H1 (cell line): ENCODE measurements around the gene KANSL3. TPM values are rescaled to one million over a fixed set of nuclear protein-coding genes. Genes with fewer than 3 reads are reported as not detected.
A peak's percentile ranks its signal among the peaks of the same experiment; 100 is the strongest.

Source experiments
- CTCF ChIA-PET: fragments of 300-600 bp; sonication (Branson Sonifier 250); formaldehyde crosslinking; loops from one replicate; lab custom pipeline; 2021; ENCODE audit not compliant: partially characterized antibody; lab: Charles Lee
- POLR2A ChIA-PET: fragments of 300-600 bp; sonication (Branson Sonifier 250); formaldehyde crosslinking; loops from one replicate; lab custom pipeline; 2021; ENCODE audit warnings: inconsistent platforms; ENCODE audit not compliant: partially characterized antibody; lab: Charles Lee
- DNase-seq, 2 experiments: peaks; one replicate each; pipeline versions ENCODE4 v3.0.0 to v3.0.0-alpha.2; 2010 to 2022; ENCODE audit warnings: low spot score in 2 of 2, low read depth in 1 of 2, mixed read lengths in 1 of 2
- FAIRE-seq: peaks from 2 replicates; lab custom pipeline; 2011; peaks lifted over from hg19 to GRCh38; lab: Jason Lieb, UNC
- H2AFZ ChIP-seq: 2 replicates; pipeline ENCODE4 v1.8.1; 2012; ENCODE audit warnings: low read length, inconsistent platforms
- H2AK5ac ChIP-seq: 2 replicates; pipeline ENCODE4 v1.6.1; 2013; ENCODE audit warnings: low read depth, low read length
- H2BK120ac ChIP-seq: replicated peaks from 2 replicates; pipeline ENCODE3; 2013; ENCODE audit warnings: low read depth, low read length, inconsistent platforms
- H2BK12ac ChIP-seq: 2 replicates; pipeline ENCODE4 v1.6.1; 2013; ENCODE audit warnings: low read depth, low read length
- H2BK15ac ChIP-seq: 2 replicates; pipeline ENCODE4 v1.6.1; 2013; ENCODE audit warnings: low read length
- H2BK20ac ChIP-seq: 2 replicates; pipeline ENCODE4 v1.6.1; 2013; ENCODE audit warnings: low read length
- H2BK5ac ChIP-seq: 2 replicates; pipeline ENCODE4 v1.6.1; 2013; ENCODE audit warnings: low read depth, low read length
- H3K14ac ChIP-seq: 2 replicates; pipeline ENCODE4 v1.6.1; 2013; ENCODE audit warnings: inconsistent platforms; ENCODE audit not compliant: insufficient read length
- H3K18ac ChIP-seq: 2 replicates; pipeline ENCODE4 v1.6.1; 2013; ENCODE audit warnings: low read length; ENCODE audit errors: extremely low read depth
- H3K23ac ChIP-seq: 2 replicates; pipeline ENCODE4 v1.6.1; 2013; ENCODE audit warnings: inconsistent platforms; ENCODE audit not compliant: insufficient read length
- H3K23me2 ChIP-seq: 2 replicates; pipeline ENCODE4 v1.6.1; 2013; ENCODE audit warnings: low read depth, low read length
- H3K27ac ChIP-seq: 2 replicates; pipeline ENCODE4 v1.6.1; 2011; ENCODE audit warnings: low read depth, low read length, inconsistent platforms
- H3K27me3 ChIP-seq, 4 experiments: replicated peaks in 1 of 4; 1 replicate in 1 of 4; 2 replicates in 3 of 4; pipeline versions ENCODE4 v1.6.1 to v1.8.1; 2011 to 2013; ENCODE audit warnings: low read length in 3 of 4, mild to moderate bottlenecking in 3 of 4, inconsistent platforms in 2 of 4, mixed read lengths in 2 of 4, moderate library complexity in 1 of 4; ENCODE audit not compliant: control insufficient read depth in 3 of 4, insufficient read depth in 3 of 4; ENCODE audit errors: extremely low read depth in 1 of 4
- H3K36me3 ChIP-seq, 4 experiments: 2 replicates each; pipeline versions ENCODE4 v1.6.1 to v1.8.1; 2011 to 2013; ENCODE audit warnings: mild to moderate bottlenecking in 4 of 4, low read length in 3 of 4, moderate library complexity in 2 of 4, control low read depth in 1 of 4, inconsistent platforms in 1 of 4; ENCODE audit not compliant: insufficient read depth in 4 of 4, control insufficient read depth in 2 of 4
- H3K4ac ChIP-seq: replicated peaks from 2 replicates; pipeline ENCODE3; 2013; ENCODE audit warnings: low read length, low read depth, mixed read lengths, inconsistent platforms; ENCODE audit not compliant: insufficient read length
- H3K4me1 ChIP-seq, 4 experiments: replicated peaks in 1 of 4; 1 replicate in 1 of 4; 2 replicates in 3 of 4; pipeline versions ENCODE4 v1.6.1 to v1.8.1; 2011 to 2013; ENCODE audit warnings: low read length in 3 of 4, inconsistent platforms in 2 of 4, mixed read lengths in 1 of 4; ENCODE audit not compliant: insufficient read depth in 4 of 4, control insufficient read depth in 3 of 4
- H3K4me2 ChIP-seq, 2 experiments: 2 replicates each; pipeline versions ENCODE4 v1.6.1 to v1.8.1; 2011 to 2013; ENCODE audit warnings: low read depth in 2 of 2, low read length in 2 of 2, control low read depth in 1 of 2, inconsistent platforms in 1 of 2, mild to moderate bottlenecking in 1 of 2; ENCODE audit not compliant: insufficient read depth in 1 of 2
- H3K4me3 ChIP-seq, 4 experiments: fragments of 200-600, 300-600 bp in 1 of 4; sonication (generic), shearing (Covaris generic), sonication (Bioruptor Twin) in 1 of 4; 2 replicates each; pipeline versions ENCODE4 v1.5.1 to v1.8.1; 2011 to 2016; ENCODE audit warnings: low read length in 4 of 4, low read depth in 3 of 4, control low read depth in 2 of 4, inconsistent platforms in 2 of 4, mild to moderate bottlenecking in 2 of 4, mixed read lengths in 1 of 4, moderate library complexity in 1 of 4; ENCODE audit not compliant: insufficient read depth in 2 of 4; ENCODE audit errors: extremely low read depth in 1 of 4
- H3K56ac ChIP-seq: replicated peaks from 2 replicates; pipeline ENCODE3; 2013; ENCODE audit warnings: low read depth, mild to moderate bottlenecking, mixed read lengths, low read length, inconsistent platforms; ENCODE audit not compliant: insufficient read length
- H3K79me1 ChIP-seq: 2 replicates; pipeline ENCODE4 v1.6.1; 2013; ENCODE audit warnings: low read depth, low read length, control low read depth
- H3K79me2 ChIP-seq, 2 experiments: 2 replicates each; pipeline versions ENCODE4 v1.6.1 to v1.8.1; 2012 to 2013; ENCODE audit warnings: low read length in 2 of 2, mild to moderate bottlenecking in 2 of 2, inconsistent platforms in 1 of 2; ENCODE audit not compliant: insufficient read depth in 2 of 2, control insufficient read depth in 1 of 2
- H3K9ac ChIP-seq, 4 experiments: replicated peaks in 1 of 4; 1 replicate in 1 of 4; 2 replicates in 3 of 4; pipeline versions ENCODE4 v1.6.1 to v1.8.1; 2011 to 2013; ENCODE audit warnings: low read depth in 3 of 4, low read length in 3 of 4, control low read depth in 2 of 4, mild to moderate bottlenecking in 2 of 4, moderate library complexity in 2 of 4, inconsistent platforms in 1 of 4; ENCODE audit errors: extremely low read depth in 1 of 4
- H3K9me3 ChIP-seq, 2 experiments: 2 replicates each; pipeline versions ENCODE4 v1.6.1 to v1.8.1; 2012 to 2013; ENCODE audit warnings: mild to moderate bottlenecking in 2 of 2, moderate library complexity in 2 of 2, control low read depth in 1 of 2, inconsistent platforms in 1 of 2, low read depth in 1 of 2, low read length in 1 of 2, mixed read lengths in 1 of 2; ENCODE audit not compliant: insufficient read depth in 2 of 2
- H4K20me1 ChIP-seq, 2 experiments: replicated peaks in 1 of 2; 2 replicates each; pipeline versions ENCODE3 to v1.8.1; 2011 to 2013; ENCODE audit warnings: inconsistent platforms in 2 of 2, low read length in 2 of 2, mild to moderate bottlenecking in 1 of 2; ENCODE audit not compliant: insufficient read depth in 2 of 2, control insufficient read depth in 1 of 2
- H4K5ac ChIP-seq: 2 replicates; pipeline ENCODE4 v1.6.1; 2013; ENCODE audit warnings: low read length, low read depth, mixed read lengths, inconsistent platforms; ENCODE audit not compliant: insufficient read length
- H4K8ac ChIP-seq: 2 replicates; pipeline ENCODE4 v1.8.0; 2013; ENCODE audit warnings: mild to moderate bottlenecking, moderate library complexity, low read length, inconsistent platforms; ENCODE audit not compliant: insufficient read depth; ENCODE audit errors: extremely low read depth
- H4K91ac ChIP-seq: replicated peaks from 2 replicates; pipeline ENCODE3; 2013; ENCODE audit warnings: low read length, mixed read lengths, inconsistent platforms; ENCODE audit not compliant: insufficient read length
- JUN ChIP-seq: IDR thresholded peaks from 2 replicates; pipeline ENCODE4 v1.6.1; 2011; ENCODE audit warnings: low read depth, mild to moderate bottlenecking, improper control_type of control experiment, low read length
- POLR2AphosphoS5 ChIP-seq: IDR thresholded peaks from 2 replicates; pipeline ENCODE4 v1.6.1; 2011; ENCODE audit warnings: low read depth, low read length
- SP4 ChIP-seq: IDR thresholded peaks from 2 replicates; pipeline ENCODE4 v1.6.1; 2012; ENCODE audit warnings: low read length, inconsistent platforms
- TAF1 ChIP-seq: IDR thresholded peaks from 2 replicates; pipeline ENCODE4 v1.6.1; 2011; ENCODE audit warnings: mild to moderate bottlenecking, low read depth, low read length
- TBP ChIP-seq: IDR thresholded peaks from 2 replicates; pipeline ENCODE4 v1.6.1; 2011; ENCODE audit warnings: low read depth, low read length, improper control_type of control experiment
- TCF12 ChIP-seq: IDR thresholded peaks from 2 replicates; pipeline ENCODE4 v1.6.1; 2011; ENCODE audit warnings: low read depth, mild to moderate bottlenecking, low read length
- WGBS, 2 experiments: shearing (Covaris generic) in 1 of 2; methylation state at CpG; one replicate each; pipeline versions ENCODE4 v1.1.6 to v1.1.7; 2013 to 2015; ENCODE audit warnings: low lambda C conversion rate in 2 of 2, mixed read lengths in 2 of 2, inconsistent platforms in 1 of 2, low coverage in 1 of 2, missing lambda C conversion rate in 1 of 2; ENCODE audit not compliant: insufficient replicate concordance in 2 of 2, insufficient coverage in 1 of 2, insufficient read length in 1 of 2; ENCODE audit errors: extremely low coverage in 1 of 2, missing lambda C conversion rate in 1 of 2; 5-methylcytosine and 5-hydroxymethylcytosine counted together
- polyA plus RNA-seq, 7 experiments: library from polyadenylated mRNA; depleted of rRNA in 3 of 7; stranded (reverse) in 5 of 7; unstranded in 2 of 7; fragments of >200 nt in 5 of 7; fragments of 200-250 nt in 2 of 7; gene quantifications; 1 replicate in 5 of 7; 2 replicates in 1 of 7; 4 replicates in 1 of 7; pipeline versions ENCODE4 v1.2.1 to v1.2.3, GENCODE V29; 2011 to 2013; ENCODE audit warnings: missing spikeins in 2 of 7, mixed read lengths in 2 of 7
- total RNA-seq: library from RNA; stranded (reverse); fragmentation: NEBNext Ultra II Directional; extraction: Animal tissue kit (Norgen Biotek cat#: 25700); gene quantifications from 2 replicates; pipeline ENCODE4 v1.2.1, GENCODE V29; 2021

The KANSL3 gene
- total and polyA plus RNA-seq, 2 of the 8 experiments (the other 6 are each of a cell fraction or from before 2014, with no cell fraction given), result 19.8 to 31.4 TPM

GRCh38 chr2:96642564-96643360 lies 4.7 kb upstream of the KANSL3 start, which contains the start of gene FER1L5:
Gene FER1L5 (plus strand): TSS chr2:96642764. CDS start chr2:96642837, 73 bp downstream.
- H4K20me1 ChIP-seq, result no peaks in the 10 kb centered on the region
- H3K27me3 ChIP-seq, result no peaks in the 10 kb centered on the region
- peak within 1 kb of the TSS; percentile 71; the same call in 1 of the 2 replicates for H2BK5ac ChIP-seq
- H2BK15ac ChIP-seq, result peak within 1 kb of the TSS; percentile 92; the same call in 1 of the 2 replicates
- peaks cover 4% of the 10 kb centered on the region; the same call in 1 of the 2 replicates for H3K23me2 ChIP-seq
- ChIA-PET CTCF (interaction anchor here (0.6 to 1.3 kb wide), 6 partner anchors 25 to 225 kb away, joined by 3 to 4 read pairs (median 3); partner anchors contain the start of gene CNNM4), POLR2A (interaction anchor here (0.5 to 1.7 kb wide), 6 partner anchors 9 to 176 kb away, joined by 3 to 4 read pairs (median 3); no protein-coding TSS in a partner anchor)
- peak within 1 kb of the TSS in 3 of 4 experiments; percentile 55 to 59 (median 57); a peak in 3 of 7 replicates for H3K9ac ChIP-seq
- no peaks in the 10 kb centered on the region for H3K79me2 ChIP-seq
- no peak within 1 kb of the TSS for H3K23ac ChIP-seq
- H3K18ac ChIP-seq, result peak within 1 kb of the TSS; percentile 94
- H3K36me3 ChIP-seq, result no peaks in the 10 kb centered on the region
- peaks cover 0 to 2% (median 0%) of the 10 kb centered on the region in 4 experiments; a peak in 1 of 7 replicates for H3K4me1 ChIP-seq
- H2BK120ac ChIP-seq, result no peak within 1 kb of the TSS
- H3K27ac ChIP-seq, result no peak within 1 kb of the TSS
- no peak within 1 kb of the TSS for H4K91ac ChIP-seq
- H2BK12ac ChIP-seq, result 0 out of 2 replicates have a peak within 1 kb of the TSS, but pooled peaks have one; percentile 3
- H3K4me3 ChIP-seq, result peak within 1 kb of the TSS; percentile 57 to 70 (median 64)
- no peak within 1 kb of the TSS for H3K56ac ChIP-seq
- peak within 1 kb of the TSS; percentile 68 for H2AFZ ChIP-seq
- H2BK20ac ChIP-seq, result no peak within 1 kb of the TSS
- 17% methylated on average over 9 of the region's 10 CpGs; no CpG with 5 or more reads in 1 of the 2 experiments for WGBS, 2 experiments
- no peak within 1 kb of the TSS; the same call in 1 of the 2 replicates for H4K8ac ChIP-seq
- no peaks in the 10 kb centered on the region for H3K9me3 ChIP-seq
- DNase-seq (peak; percentile 33 to 72), FAIRE-seq (peak; percentile 84)
- no peak within 1 kb of the TSS for H3K14ac ChIP-seq
- no peaks in the 10 kb centered on the region for H3K79me1 ChIP-seq
- H3K4me2 ChIP-seq, result peak within 1 kb of the TSS; percentile 68 to 82
- no peak within 1 kb of the TSS for H3K4ac ChIP-seq
- H4K5ac ChIP-seq, result peak within 1 kb of the TSS; percentile 55
- no peak within 1 kb of the TSS for H2AK5ac ChIP-seq
- TF ChIP-seq TAF1, result peak; percentile 33; the same call in 1 of the 2 replicates
- TF ChIP-seq JUN, result no peak
- peak; percentile 69 for TF ChIP-seq POLR2AphosphoS5
- no peak for TF ChIP-seq TCF12
- no peak for TF ChIP-seq SP4
- TF ChIP-seq TBP, result peak; percentile 41; the same call in 1 of the 2 replicates
